A204.1 (cell line): ENCODE measurements around the gene RANBP2.
"Not testable (repeated sequence)": the region's sequence is repeated elsewhere in the genome, so short reads cannot be mapped to it uniquely, and the experiment has no call there.

Experiments
- FAIRE-seq: peaks from 2 replicates; lab custom pipeline; 2012; peaks lifted over from hg19 to GRCh38; lab: Jason Lieb, UNC

The RANBP2 gene

DNA sequence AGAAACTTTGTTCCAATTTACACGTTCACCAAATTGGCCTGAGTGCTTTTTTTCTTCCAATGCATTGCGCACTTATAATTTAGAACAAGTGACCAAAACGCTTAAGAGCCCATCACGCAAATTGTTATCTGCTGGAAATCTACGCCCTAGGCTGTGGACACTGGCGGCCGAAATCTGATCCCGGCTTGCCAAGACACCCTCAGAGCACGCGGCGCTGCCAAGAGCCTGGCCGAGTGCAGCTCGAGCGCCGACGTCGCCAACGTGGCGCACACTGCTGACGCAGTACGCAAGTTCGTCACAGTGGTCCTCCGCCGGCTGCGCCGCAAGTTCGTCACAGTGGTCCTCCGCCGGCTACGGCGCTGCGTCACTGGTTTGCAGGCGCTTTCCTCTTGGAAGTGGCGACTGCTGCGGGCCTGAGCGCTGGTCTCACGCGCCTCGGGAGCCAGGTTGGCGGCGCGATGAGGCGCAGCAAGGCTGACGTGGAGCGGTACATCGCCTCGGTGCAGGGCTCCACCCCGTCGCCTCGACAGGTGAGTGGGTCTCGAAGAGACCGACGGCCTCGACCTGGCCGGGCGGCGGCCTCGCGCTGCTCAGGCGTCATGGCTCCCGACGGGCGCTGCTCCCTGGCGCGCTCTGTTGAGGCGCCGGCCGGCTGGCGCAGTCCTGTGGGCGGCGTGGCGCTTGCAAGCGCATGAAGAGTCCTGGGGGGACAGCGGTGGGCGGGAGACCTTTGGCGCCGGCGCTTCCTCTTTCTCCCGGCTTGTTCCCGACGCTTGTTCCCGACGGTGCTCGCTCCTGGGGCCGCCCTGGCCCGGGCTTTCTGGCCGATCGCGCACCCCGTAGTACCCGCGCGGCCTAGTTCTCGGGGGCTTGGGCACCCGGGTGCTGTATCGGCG, at the start of gene RANBP2:
TSS of gene RANBP2 (plus strand) at position 334 of the 896 bp plus-strand sequence. CDS start at position 459, 125 bp downstream.
- no peak for FAIRE-seq

DNA sequence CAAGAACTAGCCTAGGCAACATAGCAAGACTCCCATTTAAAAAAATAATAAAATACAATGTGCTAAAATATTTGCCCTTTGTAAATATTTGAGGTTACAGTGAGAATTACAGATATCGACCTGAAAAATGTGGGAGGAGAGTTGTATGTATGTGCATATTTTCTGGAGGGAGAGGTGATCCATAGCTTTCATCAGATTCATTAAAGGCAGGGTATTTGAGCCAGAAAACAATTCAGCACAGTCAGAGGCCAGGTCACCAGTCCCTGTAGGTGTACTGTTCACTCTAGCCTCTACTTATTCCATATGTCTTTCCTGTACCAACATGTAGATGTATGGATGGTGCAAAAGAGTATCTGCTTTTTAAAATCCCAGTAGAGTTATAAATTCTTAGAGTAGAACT, 49.0 kb upstream of the RANBP2 start:
- FAIRE-seq, result not testable (repeated sequence)

DNA sequence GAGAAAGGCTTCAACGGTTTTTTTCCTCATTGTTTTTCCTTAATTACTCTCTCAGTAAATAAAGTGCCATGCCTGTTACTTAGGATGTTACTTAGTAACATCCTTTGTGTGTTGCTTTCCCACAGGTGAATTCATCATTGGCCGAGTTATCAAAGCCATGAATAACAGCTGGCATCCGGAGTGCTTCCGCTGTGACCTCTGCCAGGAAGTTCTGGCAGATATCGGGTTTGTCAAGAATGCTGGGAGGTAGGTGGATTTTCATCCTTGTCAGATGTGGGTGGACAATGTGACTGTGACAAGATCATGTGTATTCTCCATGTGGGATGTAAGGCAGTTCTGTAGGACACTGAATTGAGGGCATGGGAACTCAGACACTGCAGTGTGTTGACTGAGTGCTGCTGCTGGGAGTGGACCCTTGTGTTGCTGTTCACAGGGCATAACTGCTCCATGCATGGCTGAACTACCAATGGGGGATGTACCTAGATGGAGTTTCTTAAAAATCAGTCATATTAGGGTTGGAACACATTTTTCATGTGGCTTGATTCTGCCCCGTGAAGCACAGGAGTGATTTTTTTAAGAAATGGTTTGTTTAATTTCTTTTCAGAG, 47.0 kb upstream of the RANBP2 start:
- not testable (repeated sequence) for FAIRE-seq

DNA sequence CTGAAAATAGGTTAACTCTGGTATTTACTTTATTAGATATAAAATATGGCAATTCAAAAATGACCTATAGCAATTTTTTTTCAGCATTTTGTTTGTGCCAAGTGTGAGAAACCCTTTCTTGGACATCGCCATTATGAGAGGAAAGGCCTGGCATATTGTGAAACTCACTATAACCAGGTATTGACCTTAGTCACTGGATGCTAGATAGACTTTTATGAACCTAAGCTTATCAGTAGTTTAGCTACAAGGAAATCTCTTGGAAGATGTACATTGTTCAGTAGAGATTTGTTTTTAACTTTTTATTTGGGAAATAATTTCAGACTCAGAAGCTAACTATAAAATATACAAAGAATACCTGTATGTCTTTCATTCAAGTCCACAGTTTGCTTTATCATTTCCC, 42.8 kb upstream of the RANBP2 start:
- not testable (repeated sequence) for FAIRE-seq

DNA sequence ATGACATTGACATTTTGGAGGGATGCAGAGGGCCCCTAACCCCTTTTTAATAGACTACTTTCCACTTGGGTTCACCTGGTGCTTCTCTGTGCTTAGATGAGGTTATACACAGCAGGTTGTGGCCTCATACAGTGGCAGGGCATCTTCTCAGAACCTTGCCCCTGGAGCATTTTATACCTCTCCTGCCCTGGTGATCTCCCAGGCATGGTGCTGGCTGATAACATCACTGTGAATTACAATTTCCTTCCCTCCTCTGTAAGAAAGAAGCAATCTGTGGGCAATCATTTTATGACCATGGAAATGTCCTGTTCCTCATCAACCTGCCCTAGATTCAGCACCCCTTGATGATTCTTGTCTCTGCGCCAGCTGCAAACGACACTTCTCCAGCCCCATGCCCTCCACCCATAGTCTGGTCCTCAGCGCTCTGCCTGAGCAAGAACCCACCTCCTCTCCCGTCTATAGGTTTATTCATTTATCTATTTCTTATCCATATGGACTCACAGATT, 42.0 kb upstream of the RANBP2 start:
- not testable (repeated sequence) for FAIRE-seq

DNA sequence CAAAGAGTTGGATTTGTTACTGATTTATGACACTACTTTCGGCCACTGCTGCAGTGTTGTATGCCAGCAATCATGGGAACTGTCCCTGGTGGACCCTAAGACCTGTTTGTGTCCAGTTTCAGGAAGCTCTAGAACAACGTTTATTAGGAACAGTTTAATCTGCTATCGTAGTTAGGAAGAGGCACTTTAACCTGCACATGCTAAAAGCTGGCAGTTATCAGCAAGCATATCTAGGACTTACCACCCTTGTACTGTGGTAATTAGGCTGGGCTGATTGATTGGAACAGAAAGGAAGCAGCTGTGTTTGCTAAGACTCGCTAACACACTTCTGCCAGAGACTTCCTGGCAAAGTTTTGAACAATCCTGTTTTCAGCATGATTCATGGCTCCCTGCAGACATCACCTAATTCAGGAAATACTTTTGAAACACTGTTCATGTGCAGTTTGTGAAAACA, 41.1 kb upstream of the RANBP2 start:
- FAIRE-seq, result not testable (repeated sequence)

DNA sequence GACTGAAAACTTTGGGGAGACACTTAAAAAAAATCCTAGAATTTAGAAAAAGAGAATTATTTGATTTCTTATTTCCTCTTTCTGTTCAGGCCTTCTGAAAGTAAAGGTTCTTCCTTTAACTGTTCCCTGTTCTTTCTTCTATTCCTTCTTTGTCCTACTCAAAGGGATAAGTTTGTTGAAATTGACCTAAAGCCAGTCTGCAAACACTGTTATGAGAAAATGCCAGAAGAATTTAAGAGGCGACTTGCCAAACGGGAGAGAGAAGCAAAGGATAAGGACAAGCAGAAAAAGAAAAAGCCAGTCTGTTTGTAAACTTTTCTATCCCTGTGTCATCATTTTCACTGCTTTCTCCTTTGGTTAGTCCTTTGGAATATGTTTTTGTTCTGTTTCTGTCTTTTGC, 38.5 kb upstream of the RANBP2 start:
- not testable (repeated sequence) for FAIRE-seq

DNA sequence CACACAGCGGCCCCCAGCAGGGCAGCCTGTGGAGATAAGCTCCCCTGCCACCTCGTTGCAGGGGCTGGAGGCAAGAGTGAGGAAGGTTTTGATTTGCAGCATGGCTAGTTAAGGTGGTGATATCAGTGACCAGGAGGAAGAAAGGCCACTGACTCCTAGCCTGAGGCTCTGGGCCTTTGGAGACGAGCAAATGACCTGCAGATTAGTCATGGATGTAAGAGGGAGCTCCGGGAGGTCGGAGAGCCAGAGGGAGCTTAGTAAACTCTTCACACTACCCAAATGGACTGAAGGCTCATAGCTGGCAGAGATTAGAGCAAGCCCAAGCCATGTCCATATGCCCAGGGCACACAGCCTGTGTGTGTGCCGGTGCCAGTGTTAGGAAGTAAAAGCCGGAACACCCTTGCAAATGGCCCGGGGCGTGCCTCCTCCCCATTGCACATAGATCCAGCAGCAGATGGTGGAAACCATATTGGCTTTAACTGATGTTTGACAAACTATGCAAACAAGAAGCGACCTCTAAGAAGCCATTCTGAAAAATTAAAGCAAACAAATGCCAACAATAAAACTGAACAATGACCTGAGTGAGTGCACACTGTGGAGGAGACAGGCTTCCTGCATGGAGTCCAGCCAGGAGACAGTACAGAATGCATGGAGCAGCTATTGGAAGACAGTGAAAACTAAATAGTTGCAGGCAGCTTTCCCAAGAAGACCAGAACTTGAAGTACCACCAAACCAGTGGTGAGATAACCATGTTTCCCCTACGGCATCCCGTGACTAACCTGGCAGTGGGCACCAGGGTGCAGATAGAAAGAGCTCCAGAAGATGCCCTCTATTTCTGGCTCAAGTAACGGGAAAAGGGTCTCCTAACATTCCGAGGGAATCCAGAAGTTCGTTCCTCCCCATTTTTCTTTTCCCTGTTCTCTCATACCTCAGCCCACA, 30.2 kb upstream of the RANBP2 start:
- FAIRE-seq, result not testable (repeated sequence)

DNA sequence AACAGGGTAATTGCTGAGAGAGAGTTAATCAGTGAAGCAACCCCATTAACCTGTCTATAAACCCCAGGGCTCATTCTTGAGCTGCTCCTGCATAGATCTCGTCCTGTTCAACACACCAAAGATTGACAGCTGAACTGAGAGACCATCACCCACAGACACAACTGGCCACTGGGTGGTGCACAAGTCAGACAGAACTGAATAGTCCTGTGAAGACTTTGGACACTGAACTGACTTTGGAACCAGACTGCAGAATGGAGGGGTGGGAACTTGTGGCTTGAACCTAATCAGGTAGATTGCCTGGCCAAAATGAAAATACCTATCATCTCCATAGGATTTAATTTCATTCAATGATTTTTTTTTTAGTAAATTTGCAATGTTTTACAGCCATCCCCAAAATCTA, 29.3 kb upstream of the RANBP2 start:
- not testable (repeated sequence) for FAIRE-seq

DNA sequence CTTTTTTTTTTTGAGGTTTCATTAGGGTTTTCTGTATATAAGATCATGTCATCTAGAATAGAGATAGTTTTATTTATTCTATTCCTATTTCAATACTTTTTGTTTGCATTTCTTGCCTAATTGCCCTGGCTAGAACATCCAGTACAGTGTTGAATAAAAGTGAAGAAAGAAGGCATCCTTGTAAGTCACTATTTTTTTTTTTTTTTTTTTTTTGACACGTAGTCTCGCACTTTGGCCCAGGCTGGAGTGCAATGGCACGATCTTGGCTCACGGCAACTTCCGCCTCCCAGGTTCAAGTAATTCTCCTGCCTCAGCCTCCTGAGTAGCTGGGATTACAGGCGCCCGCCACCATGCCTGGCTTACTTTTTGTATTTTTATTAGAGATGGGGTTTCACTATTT, 27.8 kb upstream of the RANBP2 start:
- no peak for FAIRE-seq

DNA sequence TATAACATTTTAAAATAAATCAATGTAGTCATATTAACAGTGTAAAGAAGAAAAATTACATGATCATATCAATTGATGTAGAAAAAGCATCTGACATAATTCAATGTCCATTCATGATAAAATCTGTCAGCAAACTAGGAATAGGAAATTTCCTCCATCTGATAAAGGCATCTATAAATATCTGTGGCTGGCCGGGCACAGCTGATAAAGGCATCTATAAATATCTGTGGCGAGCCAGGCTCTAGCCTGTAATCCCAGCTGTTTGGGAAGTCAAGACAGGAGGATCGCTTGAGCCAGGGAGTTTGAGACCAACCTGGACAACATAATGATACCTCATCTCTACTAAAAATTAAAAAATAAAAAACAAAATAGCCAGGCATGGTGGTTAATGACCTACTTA, 18.1 kb upstream of the RANBP2 start:
- no peak for FAIRE-seq

DNA sequence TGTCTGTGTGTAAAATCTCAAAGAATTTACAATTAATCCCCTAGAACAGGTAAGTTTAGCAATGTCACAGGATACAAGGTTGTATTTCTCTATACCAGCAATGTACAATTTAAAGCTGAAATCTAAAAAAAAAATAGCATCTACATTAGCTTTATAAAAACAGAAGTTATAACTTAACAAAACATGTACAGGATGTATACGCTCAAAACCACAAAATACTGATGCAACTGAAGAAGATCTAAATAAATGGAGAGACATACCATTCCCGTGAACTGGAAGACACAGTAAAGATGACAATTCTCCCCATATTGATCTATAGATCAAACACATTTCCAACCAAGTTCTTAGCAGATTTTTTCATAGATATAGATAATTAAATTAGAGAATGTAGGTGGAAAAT, 17.5 kb upstream of the RANBP2 start:
- FAIRE-seq, result no peak

DNA sequence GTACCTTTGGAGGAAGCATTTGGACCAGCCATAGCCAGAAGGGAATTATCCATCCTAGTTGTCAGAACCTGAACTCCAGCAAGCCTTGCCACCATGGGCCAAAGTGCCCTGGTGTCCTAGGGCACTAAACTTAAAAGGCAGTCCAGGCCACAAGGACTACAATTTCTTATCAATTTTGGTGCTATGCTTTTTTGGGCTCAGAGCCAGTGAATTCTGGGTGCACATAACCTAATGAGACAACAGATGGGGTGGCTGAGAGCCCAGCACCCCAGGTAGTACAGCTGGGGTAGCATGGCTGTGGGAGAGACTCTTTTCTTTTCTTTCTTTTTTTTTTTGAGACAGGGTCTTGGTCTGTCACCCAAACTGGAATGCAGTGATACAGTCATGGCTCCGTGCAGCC, 14.4 kb upstream of the RANBP2 start:
- no peak for FAIRE-seq

DNA sequence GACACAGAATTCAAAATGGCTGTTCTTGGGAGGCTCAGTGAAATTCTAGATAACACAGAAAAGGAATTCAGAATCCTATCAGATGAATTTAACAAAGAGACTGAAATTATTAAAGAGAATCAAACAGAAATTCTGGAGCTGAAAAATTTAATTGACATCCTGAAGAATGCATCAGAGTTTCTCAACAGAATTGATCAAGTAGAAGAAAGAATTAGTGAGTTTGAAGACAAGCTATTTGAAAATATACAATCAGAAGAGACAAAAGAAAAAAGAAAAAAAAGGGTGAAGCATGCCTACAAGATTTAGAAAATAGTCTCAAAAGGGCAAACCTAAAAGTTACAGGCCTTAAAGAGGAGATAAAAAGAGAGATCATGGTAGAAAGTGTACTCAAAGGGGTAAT, 12.0 kb upstream of the RANBP2 start:
- FAIRE-seq, result no peak

DNA sequence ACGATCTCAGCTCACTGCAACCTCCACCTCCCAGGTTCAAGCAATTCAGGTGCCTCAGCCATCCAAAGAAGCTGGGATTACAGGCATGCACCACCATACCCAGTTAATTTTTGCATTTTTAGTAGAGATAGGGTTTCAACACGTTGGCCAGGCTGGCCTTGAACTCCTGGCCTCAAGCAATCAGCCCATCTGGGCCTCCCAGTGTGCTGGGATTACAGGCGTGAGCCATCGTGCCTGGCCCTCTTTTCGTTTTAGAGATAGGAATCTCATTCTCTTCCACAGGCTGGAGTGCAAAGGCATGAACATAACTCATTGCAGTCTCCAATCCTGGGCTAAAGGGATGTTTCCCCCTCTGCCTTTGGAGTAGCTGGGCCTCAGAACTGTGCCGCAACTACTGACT, 2.3 kb upstream of the RANBP2 start:
- FAIRE-seq, result not testable (repeated sequence)

DNA sequence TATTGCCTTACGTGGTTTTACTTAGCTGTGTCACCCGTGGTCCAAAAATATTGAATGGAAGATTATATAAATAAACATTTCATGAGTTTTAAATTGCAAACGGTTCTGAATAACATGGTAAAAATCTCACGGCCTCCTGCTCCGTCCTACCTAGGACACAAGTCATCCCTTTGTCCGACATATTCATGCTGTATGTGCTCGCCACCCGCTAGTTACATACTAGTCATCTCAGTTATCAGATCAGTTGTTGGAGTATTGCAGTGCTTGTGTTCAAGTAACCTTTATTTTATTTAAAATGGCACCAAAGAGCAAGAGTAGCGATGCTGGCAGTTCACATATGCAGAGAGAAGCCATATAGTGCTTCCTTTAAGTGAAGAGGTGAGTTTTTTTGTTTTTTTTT, 6.8 kb downstream of the RANBP2 start:
- FAIRE-seq, result not testable (repeated sequence)

DNA sequence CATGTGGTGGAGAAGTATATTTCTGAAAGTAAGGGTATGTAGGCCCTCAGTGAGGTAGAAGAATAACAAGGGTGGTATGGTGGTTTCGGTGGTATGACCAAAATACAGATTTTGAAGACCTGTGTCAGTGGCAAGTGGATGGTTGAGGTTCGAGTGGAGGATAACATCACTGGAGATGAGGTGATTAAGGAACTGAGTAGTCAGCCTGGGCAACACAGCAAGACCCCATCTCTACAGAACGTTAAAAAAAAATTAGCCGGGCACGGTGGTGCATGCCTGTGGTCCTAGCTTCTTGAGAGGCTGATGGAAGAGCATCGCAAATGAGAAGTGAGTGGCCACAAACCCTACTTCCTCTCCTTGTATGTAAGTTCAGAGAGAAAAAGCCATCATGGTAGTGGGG, 15.4 kb downstream of the RANBP2 start:
- FAIRE-seq, result not testable (repeated sequence)

DNA sequence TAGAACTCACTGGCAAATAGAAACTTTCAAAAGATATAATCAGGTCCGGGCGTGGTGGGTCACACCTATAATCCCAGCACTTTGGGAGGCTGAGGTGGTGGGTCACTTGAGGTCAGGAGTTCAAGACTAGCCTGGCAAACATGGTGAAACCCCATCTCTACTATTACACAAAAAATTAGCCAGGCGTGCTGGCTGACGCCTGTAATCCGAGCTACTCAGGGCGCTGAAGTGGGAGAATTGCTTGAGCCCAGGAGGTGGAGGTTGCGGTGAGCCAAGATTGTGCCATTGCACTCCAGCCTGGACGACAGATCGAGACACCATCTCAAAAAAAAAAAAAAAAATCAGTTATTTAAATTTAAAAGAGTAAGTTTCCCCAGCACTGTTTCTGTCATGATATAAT, 38.7 kb downstream of the RANBP2 start:
- FAIRE-seq, result not testable (repeated sequence)

DNA sequence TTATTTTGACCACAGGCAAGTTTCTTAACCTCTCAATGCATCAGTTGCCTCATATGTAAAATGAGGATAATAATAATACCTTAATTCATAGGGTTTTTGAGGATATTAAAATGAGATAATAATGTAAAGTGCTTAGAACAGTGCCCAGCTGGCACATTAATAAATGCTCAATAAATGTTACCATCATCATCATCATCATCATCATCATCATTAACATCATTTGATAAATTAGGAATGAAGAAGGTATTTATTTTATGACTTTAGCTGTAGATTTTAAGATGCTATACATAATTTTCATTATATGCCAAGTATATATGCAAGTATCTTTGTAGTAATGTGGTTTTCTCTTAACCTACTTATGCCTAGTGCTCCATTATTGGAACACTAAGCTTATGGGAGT, 43.3 kb downstream of the RANBP2 start:
- FAIRE-seq, result not testable (repeated sequence)

DNA sequence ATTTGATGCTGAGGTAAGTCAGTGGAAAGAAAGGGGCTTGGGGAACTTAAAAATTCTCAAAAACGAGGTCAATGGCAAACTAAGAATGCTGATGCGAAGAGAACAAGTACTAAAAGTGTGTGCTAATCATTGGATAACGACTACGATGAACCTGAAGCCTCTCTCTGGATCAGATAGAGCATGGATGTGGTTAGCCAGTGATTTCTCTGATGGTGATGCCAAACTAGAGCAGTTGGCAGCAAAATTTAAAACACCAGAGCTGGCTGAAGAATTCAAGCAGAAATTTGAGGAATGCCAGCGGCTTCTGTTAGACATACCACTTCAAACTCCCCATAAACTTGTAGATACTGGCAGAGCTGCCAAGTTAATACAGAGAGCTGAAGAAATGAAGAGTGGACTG, 47.4 kb downstream of the RANBP2 start:
- not testable (repeated sequence) for FAIRE-seq

DNA sequence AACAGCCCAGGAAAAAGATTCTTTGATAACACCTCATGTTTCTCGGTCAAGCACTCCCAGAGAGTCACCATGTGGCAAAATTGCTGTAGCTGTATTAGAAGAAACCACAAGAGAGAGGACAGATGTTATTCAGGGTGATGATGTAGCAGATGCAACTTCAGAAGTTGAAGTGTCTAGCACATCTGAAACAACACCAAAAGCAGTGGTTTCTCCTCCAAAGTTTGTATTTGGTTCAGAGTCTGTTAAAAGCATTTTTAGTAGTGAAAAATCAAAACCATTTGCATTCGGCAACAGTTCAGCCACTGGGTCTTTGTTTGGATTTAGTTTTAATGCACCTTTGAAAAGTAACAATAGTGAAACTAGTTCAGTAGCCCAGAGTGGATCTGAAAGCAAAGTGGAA, 48.6 kb downstream of the RANBP2 start:
- FAIRE-seq, result not testable (repeated sequence)

DNA sequence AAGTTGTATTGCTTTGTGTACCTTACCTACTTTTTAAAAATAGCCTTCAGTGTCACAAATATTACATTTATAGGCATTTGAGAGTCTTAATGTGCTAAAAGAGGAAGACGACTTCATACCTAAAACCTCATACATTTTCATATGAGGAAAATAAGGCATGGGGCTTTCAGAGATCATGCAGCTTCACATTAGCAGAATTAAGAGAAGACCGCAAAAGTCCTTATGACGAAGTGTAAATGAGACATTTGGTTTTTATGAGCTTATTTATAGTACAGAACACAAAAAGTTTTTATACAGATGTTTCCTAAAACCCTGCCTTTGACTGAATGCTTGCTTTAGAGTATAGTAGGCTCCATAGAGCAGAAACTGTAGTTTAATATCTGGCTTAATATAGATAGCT, 57.2 kb downstream of the RANBP2 start:
- FAIRE-seq, result no peak
